HEK293 (cell line): Measurements from ENCODE around the gene CTBP2.
A peak's percentile ranks its signal among the peaks of the same experiment; 100 is the strongest.

ENCODE experiments used
- CTCF ChIA-PET: fragments of 350-600 bp; formaldehyde crosslinking; extraction: SDS; loops from one replicate; lab custom pipeline; 2021; ENCODE audit warnings: antibody characterized with exemption; lab: Yijun Ruan, JAX
- POLR2A ChIA-PET: fragments of 300-600 bp; formaldehyde crosslinking; extraction: SDS; loops from one replicate; lab custom pipeline; 2020; ENCODE audit warnings: antibody characterized with exemption, inconsistent platforms; lab: Yijun Ruan, JAX
- H3K27ac ChIP-seq: fragments of 200-500 bp; sonication (Bioruptor generic); 2 replicates; pipeline ENCODE4 v1.5.1; 2014; ENCODE audit warnings: low read depth, low read length, control low read depth, inconsistent platforms; ENCODE audit errors: extremely low read depth
- H3K36me3 ChIP-seq, 2 experiments: fragments of 200-500 bp in 1 of 2; sonication (Bioruptor generic) in 1 of 2; 1 replicate in 1 of 2; 2 replicates in 1 of 2; pipeline ENCODE4 v1.5.1; 2014 to 2017; ENCODE audit warnings: inconsistent platforms in 2 of 2, low read length in 2 of 2; ENCODE audit not compliant: control insufficient read depth in 2 of 2, insufficient read depth in 1 of 2
- H3K4me1 ChIP-seq: fragments of 200-500 bp; sonication (Bioruptor generic); 2 replicates; pipeline ENCODE4 v1.5.1; 2014; ENCODE audit warnings: mild to moderate bottlenecking, low read length, inconsistent platforms; ENCODE audit not compliant: control insufficient read depth, insufficient read depth
- H3K4me3 ChIP-seq: 2 replicates; pipeline ENCODE4 v1.5.1; 2011; ENCODE audit warnings: low read depth, mild to moderate bottlenecking, control low read depth, low read length, moderate library complexity
- H3K9me3 ChIP-seq: fragments of 200-500 bp; sonication (Bioruptor generic); 2 replicates; pipeline ENCODE4 v1.5.1; 2014; ENCODE audit warnings: low read depth, low read length, inconsistent platforms; ENCODE audit not compliant: control insufficient read depth, insufficient read depth
- BCL6B ChIP-seq: fragments of 450-650 bp; formaldehyde crosslinking; IDR thresholded peaks from 2 replicates; pipeline ENCODE4 v1.5.1; 2017; ENCODE audit warnings: missing biosample characterization, missing genetic modification characterization
- KLF1 ChIP-seq: fragments of 450-650 bp; formaldehyde crosslinking; IDR thresholded peaks from 2 replicates; pipeline ENCODE4 v1.5.1; 2016; ENCODE audit warnings: missing biosample characterization, missing genetic modification characterization
- KLF17 ChIP-seq: fragments of 450-650 bp; formaldehyde crosslinking; IDR thresholded peaks from 2 replicates; pipeline ENCODE4 v1.5.1; 2016; ENCODE audit warnings: missing biosample characterization, missing genetic modification characterization
- KLF9 ChIP-seq: fragments of 450-650 bp; formaldehyde crosslinking; IDR thresholded peaks from 2 replicates; pipeline ENCODE4 v1.5.1; 2016; ENCODE audit warnings: missing biosample characterization, missing genetic modification characterization, low read depth
- MZF1 ChIP-seq: fragments of 450-650 bp; formaldehyde crosslinking; IDR thresholded peaks from 2 replicates; pipeline ENCODE4 v1.5.1; 2017; ENCODE audit warnings: missing biosample characterization, missing genetic modification characterization, borderline replicate concordance
- WT1 ChIP-seq: fragments of 450-650 bp; formaldehyde crosslinking; IDR thresholded peaks from 2 replicates; pipeline ENCODE4 v1.5.1; 2016; ENCODE audit warnings: missing biosample characterization, missing genetic modification characterization
- ZNF112 ChIP-seq: fragments of 450-650 bp; formaldehyde crosslinking; IDR thresholded peaks from 2 replicates; pipeline ENCODE4 v1.5.0; 2017; ENCODE audit warnings: missing biosample characterization, missing genetic modification characterization
- ZNF221 ChIP-seq: fragments of 450-650 bp; formaldehyde crosslinking; IDR thresholded peaks from 2 replicates; pipeline ENCODE4 v1.5.1; 2017; ENCODE audit warnings: missing biosample characterization, missing genetic modification characterization, borderline replicate concordance
- ZNF449 ChIP-seq: fragments of 450-650 bp; formaldehyde crosslinking; IDR thresholded peaks from 2 replicates; pipeline ENCODE4 v1.5.1; 2017; ENCODE audit warnings: missing biosample characterization, mild to moderate bottlenecking, missing genetic modification characterization, moderate library complexity
- ZNF571 ChIP-seq: fragments of 450-650 bp; formaldehyde crosslinking; IDR thresholded peaks from 2 replicates; pipeline ENCODE4 v1.5.0; 2017; ENCODE audit warnings: missing biosample characterization, missing genetic modification characterization
- ZNF623 ChIP-seq: fragments of 450-650 bp; formaldehyde crosslinking; IDR thresholded peaks from 2 replicates; pipeline ENCODE4 v1.5.1; 2016; ENCODE audit warnings: missing biosample characterization, missing genetic modification characterization
- ZNF629 ChIP-seq: fragments of 450-650 bp; formaldehyde crosslinking; IDR thresholded peaks from 2 replicates; pipeline ENCODE4 v1.5.1; 2017; ENCODE audit warnings: missing biosample characterization, missing genetic modification characterization
- ZNF639 ChIP-seq: fragments of 450-650 bp; formaldehyde crosslinking; IDR thresholded peaks from 2 replicates; pipeline ENCODE4 v1.5.1; 2016; ENCODE audit warnings: missing biosample characterization, missing genetic modification characterization
- ZNF791 ChIP-seq: fragments of 450-650 bp; formaldehyde crosslinking; IDR thresholded peaks from 2 replicates; pipeline ENCODE4 v1.5.1; 2016; ENCODE audit warnings: missing biosample characterization, missing genetic modification characterization
- ZSCAN16 ChIP-seq: fragments of 450-650 bp; formaldehyde crosslinking; IDR thresholded peaks from 2 replicates; pipeline ENCODE4 v1.5.1; 2016; ENCODE audit warnings: missing biosample characterization, missing genetic modification characterization

CTBP2 gene

GRCh38 chr10:125008689-125009638 lies 151.4 kb downstream of the CTBP2 start:
- TF ChIP-seq BCL6B (tag by site-specific recombination) (no peak), ZNF791 (tag by site-specific recombination) (no peak), ZNF221 (no peak), MZF1 (peak; percentile 75; the same call in 1 of the 2 replicates), KLF9 (tag by site-specific recombination) (no peak), ZSCAN16 (no peak), KLF17 (tag by site-specific recombination) (no peak), KLF1 (0 out of 2 replicates have a peak, but pooled peaks have one; percentile 27), ZNF639 (tag by site-specific recombination) (no peak), WT1 (no peak), ZNF629 (tag by site-specific recombination) (no peak), ZNF571 (tag by site-specific recombination) (no peak)
- Histone ChIP-seq H3K4me1 (no peaks in the 10 kb centered on the region), H3K9me3 (no peaks in the 10 kb centered on the region), H3K27ac (no peak overlapping the region), H3K36me3 (peaks cover 0 to 41% of the 10 kb centered on the region in 2 experiments; a peak in 2 of 3 replicates), H3K4me3 (no peak overlapping the region)
- ChIA-PET POLR2A (no interaction called here), CTCF (interaction anchor here (0.6 to 1.2 kb wide), 3 partner anchors 17 to 1791 kb away, joined by 3 read pairs; no protein-coding TSS in a partner anchor)

- CTCF ChIA-PET = interaction anchor here (0.6 to 0.7 kb wide), 2 partner anchors 224 to 379 kb away, joined by 3 read pairs; no protein-coding TSS in a partner anchor
- peaks cover 0 to 47% of the 10 kb centered on the region in 2 experiments; a peak in 1 of 3 replicates for H3K36me3 ChIP-seq
- no peak overlapping the region for H3K27ac ChIP-seq
- no peak for TF ChIP-seq ZNF449 (tag by site-specific recombination)
- TF ChIP-seq ZNF112 (tag by site-specific recombination) = no peak
- TF ChIP-seq, all 188 proteins: peak for 0
- H3K4me1 ChIP-seq = no peaks in the 10 kb centered on the region
- no peaks in the 10 kb centered on the region for H3K9me3 ChIP-seq
- no peak overlapping the region for H3K4me3 ChIP-seq
- POLR2A ChIA-PET = no interaction called here
Observed at GRCh38 chr10:125007436-125007835, 152.9 kb downstream of the CTBP2 start.

GRCh38 chr10:125006921-125007426 lies 153.4 kb downstream of the CTBP2 start:
- H3K36me3 ChIP-seq = peaks cover 0 to 47% of the 10 kb centered on the region in 2 experiments; a peak in 1 of 3 replicates
- H3K9me3 ChIP-seq = no peaks in the 10 kb centered on the region
- CTCF ChIA-PET = interaction anchor here (0.6 to 0.7 kb wide), 2 partner anchors 225 to 379 kb away, joined by 3 read pairs; no protein-coding TSS in a partner anchor
- H3K4me3 ChIP-seq = no peak overlapping the region
- no peak for TF ChIP-seq ZNF623 (tag by site-specific recombination)
- no peak overlapping the region for H3K27ac ChIP-seq
- POLR2A ChIA-PET = no interaction called here
- H3K4me1 ChIP-seq = no peaks in the 10 kb centered on the region
